ENCODE results near the gene COG3. TPM values are rescaled to one million over a fixed set of nuclear protein-coding genes. Genes with fewer than 3 reads are reported as not detected.

Gene COG3
- polyA plus RNA-seq, 1 donor from 2014 or later, result 90.2 TPM

DNA sequence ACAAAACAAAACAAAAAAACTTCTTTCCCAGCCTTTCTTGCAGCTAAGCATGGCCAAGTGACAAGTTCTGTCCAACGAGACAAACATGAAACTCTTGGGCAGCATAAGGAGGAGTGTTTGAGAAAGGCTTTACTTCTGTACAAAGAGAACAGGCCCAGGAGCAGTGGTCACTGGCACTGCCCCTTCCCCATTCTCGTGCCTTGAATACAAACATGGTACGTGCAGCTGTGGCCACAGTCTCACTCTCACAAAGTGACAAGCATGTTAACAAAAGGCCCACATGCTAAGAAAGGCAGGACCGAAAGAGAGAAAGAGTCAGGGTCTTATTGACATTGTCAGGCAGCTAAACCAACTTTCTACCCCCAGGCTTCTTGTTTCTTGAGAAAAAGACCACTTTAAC, 26.8 kb upstream of the COG3 start:
- no peaks in the 10 kb centered on the region for H3F3A ChIP-seq (ENCODE audit: insufficient read depth, low read length, poor library complexity, severe bottlenecking)
- H3K36me3 ChIP-seq (ENCODE audit: insufficient read depth, low read length), result no peaks in the 10 kb centered on the region
- no peak overlapping the region for H3K27ac ChIP-seq (ENCODE audit: low read length)
- no peaks in the 10 kb centered on the region for H4K20me1 ChIP-seq (ENCODE audit: insufficient read depth)
- no peaks in the 10 kb centered on the region for H3K9me3 ChIP-seq (ENCODE audit: low read length)
- TF ChIP-seq POLR2AphosphoS5 (IDR thresholded peaks at IDR 0.05) (no peak), EZH2 (IDR thresholded peaks at IDR 0.05; ENCODE audit: borderline replicate concordance, insufficient read depth, low read length, poor library complexity, severe bottlenecking) (no peak), MXI1 (conservative IDR thresholded peaks at IDR 0.05; ENCODE audit: poor library complexity, severe bottlenecking) (no peak), SMC3 (conservative IDR thresholded peaks at IDR 0.05; ENCODE audit: poor library complexity) (no peak), EP300 (conservative IDR thresholded peaks at IDR 0.05; ENCODE audit: poor library complexity, severe bottlenecking) (no peak), RAD21 (conservative IDR thresholded peaks at IDR 0.05) (no peak), TAF1 (IDR thresholded peaks at IDR 0.05; ENCODE audit: low read depth) (no peak)
- TF ChIP-seq, protein P1, sequence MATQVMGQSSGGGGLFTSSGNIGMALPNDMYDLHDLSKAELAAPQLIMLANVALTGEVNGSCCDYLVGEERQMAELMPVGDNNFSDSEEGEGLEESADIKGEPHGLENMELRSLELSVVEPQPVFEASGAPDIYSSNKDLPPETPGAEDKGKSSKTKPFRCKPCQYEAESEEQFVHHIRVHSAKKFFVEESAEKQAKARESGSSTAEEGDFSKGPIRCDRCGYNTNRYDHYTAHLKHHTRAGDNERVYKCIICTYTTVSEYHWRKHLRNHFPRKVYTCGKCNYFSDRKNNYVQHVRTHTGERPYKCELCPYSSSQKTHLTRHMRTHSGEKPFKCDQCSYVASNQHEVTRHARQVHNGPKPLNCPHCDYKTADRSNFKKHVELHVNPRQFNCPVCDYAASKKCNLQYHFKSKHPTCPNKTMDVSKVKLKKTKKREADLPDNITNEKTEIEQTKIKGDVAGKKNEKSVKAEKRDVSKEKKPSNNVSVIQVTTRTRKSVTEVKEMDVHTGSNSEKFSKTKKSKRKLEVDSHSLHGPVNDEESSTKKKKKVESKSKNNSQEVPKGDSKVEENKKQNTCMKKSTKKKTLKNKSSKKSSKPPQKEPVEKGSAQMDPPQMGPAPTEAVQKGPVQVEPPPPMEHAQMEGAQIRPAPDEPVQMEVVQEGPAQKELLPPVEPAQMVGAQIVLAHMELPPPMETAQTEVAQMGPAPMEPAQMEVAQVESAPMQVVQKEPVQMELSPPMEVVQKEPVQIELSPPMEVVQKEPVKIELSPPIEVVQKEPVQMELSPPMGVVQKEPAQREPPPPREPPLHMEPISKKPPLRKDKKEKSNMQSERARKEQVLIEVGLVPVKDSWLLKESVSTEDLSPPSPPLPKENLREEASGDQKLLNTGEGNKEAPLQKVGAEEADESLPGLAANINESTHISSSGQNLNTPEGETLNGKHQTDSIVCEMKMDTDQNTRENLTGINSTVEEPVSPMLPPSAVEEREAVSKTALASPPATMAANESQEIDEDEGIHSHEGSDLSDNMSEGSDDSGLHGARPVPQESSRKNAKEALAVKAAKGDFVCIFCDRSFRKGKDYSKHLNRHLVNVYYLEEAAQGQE (IDR thresholded peaks at IDR 0.05; ENCODE audit: borderline replicate concordance), result no peak
- TF ChIP-seq, protein P2, sequence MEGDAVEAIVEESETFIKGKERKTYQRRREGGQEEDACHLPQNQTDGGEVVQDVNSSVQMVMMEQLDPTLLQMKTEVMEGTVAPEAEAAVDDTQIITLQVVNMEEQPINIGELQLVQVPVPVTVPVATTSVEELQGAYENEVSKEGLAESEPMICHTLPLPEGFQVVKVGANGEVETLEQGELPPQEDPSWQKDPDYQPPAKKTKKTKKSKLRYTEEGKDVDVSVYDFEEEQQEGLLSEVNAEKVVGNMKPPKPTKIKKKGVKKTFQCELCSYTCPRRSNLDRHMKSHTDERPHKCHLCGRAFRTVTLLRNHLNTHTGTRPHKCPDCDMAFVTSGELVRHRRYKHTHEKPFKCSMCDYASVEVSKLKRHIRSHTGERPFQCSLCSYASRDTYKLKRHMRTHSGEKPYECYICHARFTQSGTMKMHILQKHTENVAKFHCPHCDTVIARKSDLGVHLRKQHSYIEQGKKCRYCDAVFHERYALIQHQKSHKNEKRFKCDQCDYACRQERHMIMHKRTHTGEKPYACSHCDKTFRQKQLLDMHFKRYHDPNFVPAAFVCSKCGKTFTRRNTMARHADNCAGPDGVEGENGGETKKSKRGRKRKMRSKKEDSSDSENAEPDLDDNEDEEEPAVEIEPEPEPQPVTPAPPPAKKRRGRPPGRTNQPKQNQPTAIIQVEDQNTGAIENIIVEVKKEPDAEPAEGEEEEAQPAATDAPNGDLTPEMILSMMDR (IDR thresholded peaks at IDR 0.05; ENCODE audit: poor library complexity, severe bottlenecking), result no peak
- H2AFZ ChIP-seq (ENCODE audit: low read depth, low read length), result no peak overlapping the region
- H3K4me2 ChIP-seq (ENCODE audit: low read length), result no peak overlapping the region
- no peaks in the 10 kb centered on the region for H3K9me2 ChIP-seq (ENCODE audit: insufficient read depth, low read length)
- H3K79me2 ChIP-seq (replicated peaks; ENCODE audit: insufficient read depth, low read length), result no peaks in the 10 kb centered on the region
- H3K4me3 ChIP-seq (ENCODE audit: low read length), result no peak overlapping the region
- H3K9ac ChIP-seq (ENCODE audit: low read length), result no peak overlapping the region
- H3K27me3 ChIP-seq (ENCODE audit: insufficient read depth, low read depth, low read length), result no peaks in the 10 kb centered on the region

DNA sequence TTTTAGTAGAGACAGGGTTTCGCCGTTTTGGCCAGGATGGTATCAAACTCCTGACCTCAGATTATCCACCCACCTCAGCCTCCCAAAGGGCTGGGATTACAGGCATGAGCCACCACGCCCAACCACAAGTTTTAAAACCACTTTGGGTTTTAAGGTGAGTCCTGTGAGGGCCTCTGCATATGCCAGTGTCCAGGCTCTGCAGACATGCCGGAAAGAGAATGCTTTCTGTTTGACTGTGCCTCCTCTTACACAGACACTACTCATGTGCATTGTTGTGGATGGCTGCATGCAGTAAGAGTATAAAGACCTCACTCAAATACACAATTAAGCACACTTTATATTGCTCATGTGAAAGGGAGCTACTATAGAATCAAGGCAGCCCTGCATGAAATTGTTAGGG, 25.7 kb upstream of the COG3 start:
- H3K79me2 ChIP-seq (replicated peaks; ENCODE audit: insufficient read depth, low read length), result no peaks in the 10 kb centered on the region
- H3K9me3 ChIP-seq (ENCODE audit: low read length), result no peaks in the 10 kb centered on the region
- no peak overlapping the region for H3K4me3 ChIP-seq (ENCODE audit: low read length)
- H2AFZ ChIP-seq (ENCODE audit: low read depth, low read length), result no peak overlapping the region
- H3K27me3 ChIP-seq (ENCODE audit: insufficient read depth, low read depth, low read length), result no peaks in the 10 kb centered on the region
- no peak overlapping the region for H3K27ac ChIP-seq (ENCODE audit: low read length)
- H3K36me3 ChIP-seq (ENCODE audit: insufficient read depth, low read length), result no peaks in the 10 kb centered on the region
- H3K9ac ChIP-seq (ENCODE audit: low read length), result no peak overlapping the region
- H4K20me1 ChIP-seq (ENCODE audit: insufficient read depth), result no peaks in the 10 kb centered on the region
- no peaks in the 10 kb centered on the region for H3F3A ChIP-seq (ENCODE audit: insufficient read depth, low read length, poor library complexity, severe bottlenecking)
- no peaks in the 10 kb centered on the region for H3K9me2 ChIP-seq (ENCODE audit: insufficient read depth, low read length)
- TF ChIP-seq, protein P2 (IDR thresholded peaks at IDR 0.05; ENCODE audit: poor library complexity, severe bottlenecking), result no peak
- no peak for TF ChIP-seq TAF1 (IDR thresholded peaks at IDR 0.05; ENCODE audit: low read depth)
- TF ChIP-seq EZH2 (IDR thresholded peaks at IDR 0.05; ENCODE audit: borderline replicate concordance, insufficient read depth, low read length, poor library complexity, severe bottlenecking), result no peak
- TF ChIP-seq POLR2AphosphoS5 (IDR thresholded peaks at IDR 0.05), result no peak
- no peak for TF ChIP-seq EP300 (conservative IDR thresholded peaks at IDR 0.05; ENCODE audit: poor library complexity, severe bottlenecking)
- no peak for TF ChIP-seq SMC3 (conservative IDR thresholded peaks at IDR 0.05; ENCODE audit: poor library complexity)
- no peak overlapping the region for H3K4me2 ChIP-seq (ENCODE audit: low read length)

All from neural cell (in vitro differentiated cells).